Measurements from ENCODE around the gene CYP4B1.

Gene CYP4B1

DNA sequence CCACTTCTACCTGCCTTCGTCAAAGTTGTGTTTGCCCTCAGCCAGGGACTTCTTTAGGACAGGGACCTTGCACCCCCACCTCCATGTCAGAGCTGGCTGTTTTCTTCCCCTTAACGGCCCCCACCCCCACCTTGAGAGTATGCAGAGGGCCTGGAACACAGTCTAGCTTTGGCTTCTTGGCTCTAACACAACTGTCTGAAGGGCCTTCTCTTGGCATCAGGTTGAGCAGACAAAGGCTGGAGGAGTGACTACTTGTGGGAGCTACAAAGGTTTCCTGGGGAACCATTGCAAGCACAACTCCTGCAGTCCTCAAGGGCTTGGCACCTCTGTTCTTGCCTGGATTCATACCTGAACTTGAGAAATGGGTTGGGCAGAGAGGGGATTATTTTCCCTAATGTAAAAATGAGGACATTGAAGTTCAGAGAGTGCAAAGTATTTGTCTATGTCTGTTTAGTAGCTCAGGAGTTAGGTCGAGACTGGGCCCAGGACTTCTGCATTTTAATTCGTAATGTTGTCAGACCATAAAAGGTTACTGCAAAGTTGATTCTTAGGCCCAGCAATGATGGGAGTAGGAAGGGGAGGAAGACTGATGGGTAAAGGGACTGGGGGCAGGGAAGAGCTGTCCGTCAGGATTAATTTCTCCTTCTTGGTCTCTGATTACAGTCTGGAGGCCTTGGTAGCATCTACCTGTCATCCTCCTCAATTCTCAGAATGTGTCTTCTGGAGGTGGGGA is 2.6 kb downstream of the CYP4B1 start:
- H3K9me3 ChIP-seq (ENCODE audit: control insufficient read depth, low read length), result no peaks in the 10 kb centered on the region
- no peak overlapping the region for H3K4me3 ChIP-seq (ENCODE audit: low read length)

GRCh38 chr1:46802081-46802480 is 3.2 kb downstream of the CYP4B1 start:
- no peak overlapping the region for H3K9ac ChIP-seq (ENCODE audit: low read length)
- H3K4me3 ChIP-seq (ENCODE audit: low read length), result no peak overlapping the region
- H3K9me3 ChIP-seq (ENCODE audit: control insufficient read depth, low read length), result no peaks in the 10 kb centered on the region
- H3K36me3 ChIP-seq (ENCODE audit: control insufficient read depth, insufficient read depth, low read length), result no peaks in the 10 kb centered on the region
- peaks cover 37% of the 10 kb centered on the region for H3K4me1 ChIP-seq (ENCODE audit: control insufficient read depth, insufficient read depth, low read length)
- no peaks in the 10 kb centered on the region for H3K27me3 ChIP-seq (ENCODE audit: control insufficient read depth, insufficient read depth, low read length)

More for the DNA sequence above, 2.6 kb downstream of the CYP4B1 start:
- Histone ChIP-seq H3K4me1 (ENCODE audit: control insufficient read depth, insufficient read depth, low read length) (peaks cover 37% of the 10 kb centered on the region), H3K36me3 (ENCODE audit: control insufficient read depth, insufficient read depth, low read length) (no peaks in the 10 kb centered on the region), H3K9ac (ENCODE audit: low read length) (no peak overlapping the region), H3K27me3 (ENCODE audit: control insufficient read depth, insufficient read depth, low read length) (no peaks in the 10 kb centered on the region)

GRCh38 chr1:46802901-46803574 is 4.2 kb downstream of the CYP4B1 start:
- Histone ChIP-seq H3K4me1 (ENCODE audit: control insufficient read depth, insufficient read depth, low read length) (peaks cover 37% of the 10 kb centered on the region), H3K36me3 (ENCODE audit: control insufficient read depth, insufficient read depth, low read length) (no peaks in the 10 kb centered on the region), H3K9me3 (ENCODE audit: control insufficient read depth, low read length) (no peaks in the 10 kb centered on the region)

DNA sequence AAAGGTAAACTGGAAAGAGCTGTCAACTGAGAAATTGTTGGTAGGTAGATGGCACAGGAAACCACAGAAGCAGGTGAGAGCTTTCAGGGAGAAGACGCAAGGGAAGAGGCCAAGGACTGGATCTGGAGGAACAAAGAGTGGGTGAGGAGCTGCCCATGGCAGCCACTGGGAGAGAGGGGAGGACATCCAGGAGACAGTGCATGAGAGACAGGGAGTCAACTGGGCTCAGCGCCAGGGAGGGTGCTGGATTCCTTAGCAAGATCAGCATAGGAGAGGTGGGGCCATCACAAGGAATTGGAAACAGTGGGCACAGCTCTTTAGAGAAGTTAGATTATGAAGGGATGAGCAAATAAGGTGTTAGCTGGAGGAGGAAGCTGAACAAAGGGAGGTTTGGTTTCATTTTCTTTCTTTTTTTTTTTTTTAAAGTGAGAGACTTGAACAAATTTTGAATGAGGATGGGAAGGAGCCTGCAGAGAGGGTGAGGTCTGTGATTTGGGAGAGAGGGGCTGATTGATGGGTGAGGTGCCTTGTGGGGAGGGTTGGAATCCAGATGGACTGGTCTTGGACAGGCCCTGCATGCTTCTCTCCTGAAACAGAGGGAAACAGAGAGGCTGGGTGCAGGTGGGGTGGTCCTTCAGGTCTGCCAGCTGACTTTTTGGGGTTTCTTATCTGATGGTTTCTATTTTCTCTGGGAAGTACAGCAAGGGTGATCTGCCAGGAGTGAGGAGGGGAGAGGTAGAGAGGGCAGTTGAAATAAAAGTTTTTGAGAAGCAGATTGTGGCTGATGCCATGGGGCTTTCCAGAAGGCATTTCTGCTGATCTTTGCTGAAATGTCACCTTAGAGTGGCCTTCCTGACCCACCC is 5.4 kb downstream of the CYP4B1 start:
- H3K4me3 ChIP-seq (ENCODE audit: low read length), result no peak overlapping the region
- H3K9me3 ChIP-seq (ENCODE audit: control insufficient read depth, low read length), result no peaks in the 10 kb centered on the region
- no peak overlapping the region for H3K9ac ChIP-seq (ENCODE audit: low read length)
- peaks cover 26% of the 10 kb centered on the region for H3K4me1 ChIP-seq (ENCODE audit: control insufficient read depth, insufficient read depth, low read length)
- H3K27me3 ChIP-seq (ENCODE audit: control insufficient read depth, insufficient read depth, low read length), result no peaks in the 10 kb centered on the region
- no peaks in the 10 kb centered on the region for H3K36me3 ChIP-seq (ENCODE audit: control insufficient read depth, insufficient read depth, low read length)

More at GRCh38 chr1:46802901-46803574, 4.2 kb downstream of the CYP4B1 start:
- H3K27me3 ChIP-seq (ENCODE audit: control insufficient read depth, insufficient read depth, low read length), result no peaks in the 10 kb centered on the region
- H3K4me3 ChIP-seq (ENCODE audit: low read length), result no peak overlapping the region
- H3K9ac ChIP-seq (ENCODE audit: low read length), result no peak overlapping the region

- no peaks in the 10 kb centered on the region for H3K9me3 ChIP-seq (ENCODE audit: control insufficient read depth, low read length)
- no peak overlapping the region for H3K4me3 ChIP-seq (ENCODE audit: low read length)
- H3K4me1 ChIP-seq (ENCODE audit: control insufficient read depth, insufficient read depth, low read length), result peaks cover 23% of the 10 kb centered on the region
- no peaks in the 10 kb centered on the region for H3K27me3 ChIP-seq (ENCODE audit: control insufficient read depth, insufficient read depth, low read length)
- no peak overlapping the region for H3K9ac ChIP-seq (ENCODE audit: low read length)
- H3K36me3 ChIP-seq (ENCODE audit: control insufficient read depth, insufficient read depth, low read length), result no peaks in the 10 kb centered on the region
Observed at GRCh38 chr1:46804926-46805325, 6.1 kb downstream of the CYP4B1 start.

GRCh38 chr1:46805755-46806154 is 6.9 kb downstream of the CYP4B1 start:
- Histone ChIP-seq H3K4me3 (ENCODE audit: low read length) (no peak overlapping the region), H3K9me3 (ENCODE audit: control insufficient read depth, low read length) (no peaks in the 10 kb centered on the region), H3K9ac (ENCODE audit: low read length) (no peak overlapping the region), H3K36me3 (ENCODE audit: control insufficient read depth, insufficient read depth, low read length) (no peaks in the 10 kb centered on the region), H3K4me1 (ENCODE audit: control insufficient read depth, insufficient read depth, low read length) (peaks cover 23% of the 10 kb centered on the region), H3K27me3 (ENCODE audit: control insufficient read depth, insufficient read depth, low read length) (no peaks in the 10 kb centered on the region)

GRCh38 chr1:46806196-46807020 is 7.6 kb downstream of the CYP4B1 start:
- Histone ChIP-seq H3K9ac (ENCODE audit: low read length) (no peak overlapping the region), H3K36me3 (ENCODE audit: control insufficient read depth, insufficient read depth, low read length) (no peaks in the 10 kb centered on the region), H3K9me3 (ENCODE audit: control insufficient read depth, low read length) (no peaks in the 10 kb centered on the region), H3K27me3 (ENCODE audit: control insufficient read depth, insufficient read depth, low read length) (no peaks in the 10 kb centered on the region), H3K4me3 (ENCODE audit: low read length) (no peak overlapping the region), H3K4me1 (ENCODE audit: control insufficient read depth, insufficient read depth, low read length) (peaks cover 23% of the 10 kb centered on the region)

DNA sequence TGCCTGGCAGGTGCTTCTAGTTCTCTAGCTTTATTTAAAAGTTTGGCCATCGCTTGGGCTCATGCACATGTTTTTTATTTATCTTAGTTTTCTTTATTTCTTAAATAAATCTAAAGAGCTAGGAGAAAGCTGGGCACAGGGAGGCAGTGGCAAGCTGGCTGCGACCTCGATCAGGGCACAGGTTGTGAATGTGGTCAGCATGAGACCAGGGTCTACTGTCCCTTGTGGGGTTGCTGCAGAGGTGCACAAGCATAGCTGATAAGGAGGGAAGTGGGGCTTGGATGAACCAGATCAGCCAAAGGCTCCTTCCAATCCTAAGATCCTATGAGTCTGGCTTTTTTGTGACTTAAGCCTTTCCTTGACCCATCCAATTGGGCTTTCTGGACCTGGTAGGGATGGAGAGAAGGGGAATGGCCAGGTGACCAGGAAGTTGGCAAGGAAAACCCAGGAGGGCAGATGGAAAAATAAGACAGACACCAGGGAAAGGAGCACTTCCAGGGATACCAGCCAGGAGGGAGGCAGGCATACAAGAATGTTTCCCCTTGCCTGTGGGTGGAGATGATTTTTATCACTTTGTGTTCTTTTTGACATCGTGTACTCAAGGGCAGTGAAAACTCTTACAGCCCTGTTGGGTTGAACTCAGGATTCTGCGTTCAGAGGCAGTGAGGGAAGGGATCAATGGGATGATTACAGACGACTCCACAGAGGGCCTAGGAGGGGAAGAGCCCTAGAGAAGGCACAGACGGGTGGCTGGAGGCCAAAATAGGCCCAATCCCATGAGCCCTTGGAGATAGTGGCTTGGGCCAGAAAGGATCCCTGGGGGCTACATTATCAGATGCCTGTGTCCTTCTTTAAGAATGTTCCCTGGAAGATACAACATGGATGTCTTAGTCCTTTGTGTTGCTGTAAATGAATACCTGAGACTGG is 8.5 kb downstream of the CYP4B1 start:
- H3K4me1 ChIP-seq (ENCODE audit: control insufficient read depth, insufficient read depth, low read length), result peaks cover 16% of the 10 kb centered on the region
- H3K9me3 ChIP-seq (ENCODE audit: control insufficient read depth, low read length), result no peaks in the 10 kb centered on the region
- no peak overlapping the region for H3K9ac ChIP-seq (ENCODE audit: low read length)
- H3K27me3 ChIP-seq (ENCODE audit: control insufficient read depth, insufficient read depth, low read length), result no peaks in the 10 kb centered on the region
- H3K36me3 ChIP-seq (ENCODE audit: control insufficient read depth, insufficient read depth, low read length), result no peaks in the 10 kb centered on the region
- no peak overlapping the region for H3K4me3 ChIP-seq (ENCODE audit: low read length)

- Histone ChIP-seq H3K4me3 (ENCODE audit: low read length) (no peak overlapping the region), H3K9me3 (ENCODE audit: control insufficient read depth, low read length) (no peaks in the 10 kb centered on the region), H3K27me3 (ENCODE audit: control insufficient read depth, insufficient read depth, low read length) (no peaks in the 10 kb centered on the region), H3K4me1 (ENCODE audit: control insufficient read depth, insufficient read depth, low read length) (peaks cover 10% of the 10 kb centered on the region), H3K36me3 (ENCODE audit: control insufficient read depth, insufficient read depth, low read length) (no peaks in the 10 kb centered on the region), H3K9ac (ENCODE audit: low read length) (no peak overlapping the region)
Observed at GRCh38 chr1:46809071-46809470, 10.2 kb downstream of the CYP4B1 start.

GRCh38 chr1:46809904-46810303 is 11.1 kb downstream of the CYP4B1 start:
- H3K9ac ChIP-seq (ENCODE audit: low read length), result no peak overlapping the region
- no peaks in the 10 kb centered on the region for H3K36me3 ChIP-seq (ENCODE audit: control insufficient read depth, insufficient read depth, low read length)
- no peaks in the 10 kb centered on the region for H3K27me3 ChIP-seq (ENCODE audit: control insufficient read depth, insufficient read depth, low read length)
- H3K9me3 ChIP-seq (ENCODE audit: control insufficient read depth, low read length), result no peaks in the 10 kb centered on the region
- peaks cover 2% of the 10 kb centered on the region for H3K4me1 ChIP-seq (ENCODE audit: control insufficient read depth, insufficient read depth, low read length)
- no peak overlapping the region for H3K4me3 ChIP-seq (ENCODE audit: low read length)

DNA sequence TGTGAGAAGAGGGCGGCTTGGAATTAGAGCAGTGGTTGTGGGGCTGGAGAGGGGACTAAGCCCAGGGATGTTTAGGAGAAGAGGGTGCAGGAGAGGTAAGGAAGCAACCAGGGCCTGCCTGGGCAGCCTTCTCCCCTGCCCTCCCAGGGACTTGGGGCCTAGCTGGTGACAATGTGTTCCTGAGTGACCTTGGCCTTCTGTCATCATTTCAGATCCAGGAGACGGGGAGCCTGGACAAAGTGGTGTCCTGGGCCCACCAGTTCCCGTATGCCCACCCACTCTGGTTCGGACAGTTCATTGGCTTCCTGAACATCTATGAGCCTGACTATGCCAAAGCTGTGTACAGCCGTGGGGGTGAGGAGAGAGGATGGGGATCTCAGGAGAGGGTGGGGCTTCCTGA is 11.8 kb downstream of the CYP4B1 start:
- no peaks in the 10 kb centered on the region for H3K27me3 ChIP-seq (ENCODE audit: control insufficient read depth, insufficient read depth, low read length)
- H3K9ac ChIP-seq (ENCODE audit: low read length), result no peak overlapping the region
- no peak overlapping the region for H3K4me3 ChIP-seq (ENCODE audit: low read length)
- H3K4me1 ChIP-seq (ENCODE audit: control insufficient read depth, insufficient read depth, low read length), result no peaks in the 10 kb centered on the region
- H3K36me3 ChIP-seq (ENCODE audit: control insufficient read depth, insufficient read depth, low read length), result no peaks in the 10 kb centered on the region
- H3K9me3 ChIP-seq (ENCODE audit: control insufficient read depth, low read length), result no peaks in the 10 kb centered on the region

Data from mucosa of stomach (tissue), 1 donor.